ENCODE results near the gene COPG2. TPM values are rescaled to one million over a fixed set of nuclear protein-coding genes. Genes with fewer than 3 reads are reported as not detected.
"Not testable (repeated sequence)": the region's sequence is repeated elsewhere in the genome, so short reads cannot be mapped to it uniquely, and the experiment has no call there.

COPG2 gene
- total RNA-seq, 1 donor from 2014 or later = 15.3 TPM

GRCh38 chr7:130701650-130702049 lies 33.1 kb upstream of the COPG2 start:
- ATAC-seq (ENCODE audit: low read depth) = no peak
- H3K4me3 Mint-ChIP-seq = no peak overlapping the region
- intact Hi-C loops (cut with micrococcal nuclease) = no loop called here
- no peaks in the 10 kb centered on the region for H3K36me3 Mint-ChIP-seq (ENCODE audit: low read depth)
- no peak overlapping the region for H3K27ac Mint-ChIP-seq
- ChIA-PET CTCF (no interaction called here), POLR2A (no interaction called here)
- H3K4me1 Mint-ChIP-seq = no peaks in the 10 kb centered on the region
- peaks cover 2% of the 10 kb centered on the region for H3K9me3 Mint-ChIP-seq
- peaks cover 15% of the 10 kb centered on the region for H3K27me3 Mint-ChIP-seq
- DNase-seq = no peak
- TF ChIP-seq, protein P1, sequence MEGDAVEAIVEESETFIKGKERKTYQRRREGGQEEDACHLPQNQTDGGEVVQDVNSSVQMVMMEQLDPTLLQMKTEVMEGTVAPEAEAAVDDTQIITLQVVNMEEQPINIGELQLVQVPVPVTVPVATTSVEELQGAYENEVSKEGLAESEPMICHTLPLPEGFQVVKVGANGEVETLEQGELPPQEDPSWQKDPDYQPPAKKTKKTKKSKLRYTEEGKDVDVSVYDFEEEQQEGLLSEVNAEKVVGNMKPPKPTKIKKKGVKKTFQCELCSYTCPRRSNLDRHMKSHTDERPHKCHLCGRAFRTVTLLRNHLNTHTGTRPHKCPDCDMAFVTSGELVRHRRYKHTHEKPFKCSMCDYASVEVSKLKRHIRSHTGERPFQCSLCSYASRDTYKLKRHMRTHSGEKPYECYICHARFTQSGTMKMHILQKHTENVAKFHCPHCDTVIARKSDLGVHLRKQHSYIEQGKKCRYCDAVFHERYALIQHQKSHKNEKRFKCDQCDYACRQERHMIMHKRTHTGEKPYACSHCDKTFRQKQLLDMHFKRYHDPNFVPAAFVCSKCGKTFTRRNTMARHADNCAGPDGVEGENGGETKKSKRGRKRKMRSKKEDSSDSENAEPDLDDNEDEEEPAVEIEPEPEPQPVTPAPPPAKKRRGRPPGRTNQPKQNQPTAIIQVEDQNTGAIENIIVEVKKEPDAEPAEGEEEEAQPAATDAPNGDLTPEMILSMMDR (IDR thresholded peaks at IDR 0.05) = no peak

GRCh38 chr7:130700760-130701159 lies 32.2 kb upstream of the COPG2 start:
- peaks cover 7% of the 10 kb centered on the region for H3K27me3 Mint-ChIP-seq
- POLR2A ChIA-PET = no interaction called here
- no peak overlapping the region for H3K27ac Mint-ChIP-seq
- no peak overlapping the region for H3K4me3 Mint-ChIP-seq
- CTCF ChIA-PET = no interaction called here
- ATAC-seq (ENCODE audit: low read depth) = no peak
- TF ChIP-seq, protein P1 (IDR thresholded peaks at IDR 0.05) = no peak
- H3K36me3 Mint-ChIP-seq (ENCODE audit: low read depth) = no peaks in the 10 kb centered on the region
- H3K4me1 Mint-ChIP-seq = no peaks in the 10 kb centered on the region
- H3K9me3 Mint-ChIP-seq = no peaks in the 10 kb centered on the region
- no peak for DNase-seq
- intact Hi-C loops (cut with micrococcal nuclease) = no loop called here

GRCh38 chr7:130699686-130700085 lies 31.1 kb upstream of the COPG2 start:
- intact Hi-C loops (cut with micrococcal nuclease) = no loop called here
- POLR2A ChIA-PET = no interaction called here
- CTCF ChIA-PET = no interaction called here
- DNase-seq = no peak
- H3K27me3 Mint-ChIP-seq = peaks cover 7% of the 10 kb centered on the region
- no peak overlapping the region for H3K4me3 Mint-ChIP-seq
- no peak overlapping the region for H3K27ac Mint-ChIP-seq
- no peaks in the 10 kb centered on the region for H3K36me3 Mint-ChIP-seq (ENCODE audit: low read depth)
- no peaks in the 10 kb centered on the region for H3K4me1 Mint-ChIP-seq
- TF ChIP-seq, protein P1 (IDR thresholded peaks at IDR 0.05) = no peak
- ATAC-seq (ENCODE audit: low read depth) = no peak
- H3K9me3 Mint-ChIP-seq = no peaks in the 10 kb centered on the region

GRCh38 chr7:130697820-130698219 lies 29.3 kb upstream of the COPG2 start:
- POLR2A ChIA-PET = no interaction called here
- Mint-ChIP-seq H3K4me1 (no peaks in the 10 kb centered on the region), H3K9me3 (no peaks in the 10 kb centered on the region), H3K36me3 (ENCODE audit: low read depth) (no peaks in the 10 kb centered on the region), H3K27ac (no peak overlapping the region), H3K4me3 (no peak overlapping the region), H3K27me3 (peaks cover 5% of the 10 kb centered on the region)
- TF ChIP-seq, protein P1 (IDR thresholded peaks at IDR 0.05) = no peak
- ATAC-seq (ENCODE audit: low read depth) (no peak), DNase-seq (no peak)
- intact Hi-C loops (cut with micrococcal nuclease) = no loop called here
- CTCF ChIA-PET = no interaction called here

GRCh38 chr7:130695840-130696239 lies 27.3 kb upstream of the COPG2 start:
- ATAC-seq (ENCODE audit: low read depth) (no peak), DNase-seq (no peak)
- Mint-ChIP-seq H3K4me3 (no peak overlapping the region), H3K4me1 (no peaks in the 10 kb centered on the region), H3K36me3 (ENCODE audit: low read depth) (no peaks in the 10 kb centered on the region), H3K27ac (no peak overlapping the region), H3K9me3 (no peaks in the 10 kb centered on the region), H3K27me3 (peaks cover 8% of the 10 kb centered on the region)
- TF ChIP-seq, protein P1 (IDR thresholded peaks at IDR 0.05) = no peak
- intact Hi-C loops (cut with micrococcal nuclease) = loop anchor here (1.0 kb wide), 1 partner anchor 624 kb away; no protein-coding TSS in a partner anchor
- CTCF ChIA-PET = no interaction called here
- POLR2A ChIA-PET = no interaction called here

GRCh38 chr7:130692396-130692795 lies 23.8 kb upstream of the COPG2 start:
- CTCF ChIA-PET = not testable (repeated sequence)

More at GRCh38 chr7:130692396-130692795, 23.8 kb upstream of the COPG2 start:
- intact Hi-C loops (cut with micrococcal nuclease); H3K4me1 Mint-ChIP-seq; H3K36me3 Mint-ChIP-seq (ENCODE audit: low read depth); POLR2A ChIA-PET; H3K4me3 Mint-ChIP-seq; ATAC-seq (ENCODE audit: low read depth); H3K27me3 Mint-ChIP-seq; H3K27ac Mint-ChIP-seq; DNase-seq; H3K9me3 Mint-ChIP-seq: not testable (repeated sequence)

All from activated B cell treated with CpG ODN at 0.5 μM for 24 hours (primary cell).